Activated CD4-positive, alpha-beta T cell treated with anti-CD3 and anti-CD28 coated beads for 24 hours (primary cell): ENCODE measurements around the gene DDC.

Experiments used
- DNase-seq, 2 donors: peaks; one replicate each; pipeline ENCODE4 v3.0.0-alpha.2; 2020; ENCODE audit warnings: low read depth in 2 of 2

The DDC gene

DNA sequence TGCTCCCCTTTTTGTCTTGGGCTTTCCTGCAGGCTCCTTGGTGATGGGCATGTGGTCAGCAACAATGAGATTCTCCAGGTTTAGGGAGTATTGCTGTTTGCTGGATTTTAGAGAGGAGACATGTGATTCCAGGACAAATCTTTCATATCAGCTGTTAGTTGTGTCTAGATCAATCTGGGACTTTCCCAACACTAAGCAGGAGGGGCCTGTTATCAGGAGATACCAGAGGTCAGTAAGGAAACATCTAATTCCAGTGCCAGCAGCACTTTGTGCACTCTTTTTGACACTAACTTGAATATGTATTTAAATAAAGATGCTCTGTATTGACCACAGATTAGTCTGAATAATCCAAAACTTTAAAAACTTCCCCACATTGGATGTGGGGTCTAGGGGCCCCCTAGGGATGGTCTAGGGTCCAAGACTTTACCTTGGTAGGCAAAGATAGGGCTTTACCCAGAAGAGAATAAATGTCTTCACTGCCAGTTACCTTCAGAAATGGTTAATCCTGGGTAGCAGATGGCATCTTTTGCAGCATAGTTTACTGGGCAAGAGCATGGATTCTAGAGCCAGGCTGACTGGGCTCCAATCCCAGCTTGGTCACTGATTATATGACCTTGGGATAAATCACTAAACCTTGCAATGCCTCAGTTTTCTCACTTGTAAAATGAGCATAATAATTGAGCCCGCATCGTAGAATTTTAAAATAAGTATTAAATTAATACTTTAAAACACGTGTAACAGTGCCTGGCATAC, 108.7 kb downstream of the DDC start:
- DNase-seq = no peak

DNA sequence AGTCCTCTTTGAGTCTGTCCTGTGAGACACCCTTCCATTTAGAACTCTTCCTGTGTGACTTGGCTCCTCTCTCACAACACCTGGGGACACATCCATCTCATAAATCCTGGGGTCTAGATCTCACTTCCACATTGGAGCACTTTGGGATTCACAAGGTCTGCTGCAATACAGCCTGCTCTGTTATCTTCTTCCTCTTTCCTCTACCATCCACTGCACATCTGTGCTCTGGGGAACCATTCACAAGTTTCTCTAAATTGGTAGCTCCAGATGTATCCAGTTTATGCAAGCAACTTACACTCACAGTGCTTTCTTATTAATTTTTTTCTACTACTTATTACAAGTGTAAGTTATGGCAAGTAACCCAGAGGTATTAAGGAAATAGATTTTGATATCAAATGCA, 109.5 kb downstream of the DDC start:
- DNase-seq = no peak

DNA sequence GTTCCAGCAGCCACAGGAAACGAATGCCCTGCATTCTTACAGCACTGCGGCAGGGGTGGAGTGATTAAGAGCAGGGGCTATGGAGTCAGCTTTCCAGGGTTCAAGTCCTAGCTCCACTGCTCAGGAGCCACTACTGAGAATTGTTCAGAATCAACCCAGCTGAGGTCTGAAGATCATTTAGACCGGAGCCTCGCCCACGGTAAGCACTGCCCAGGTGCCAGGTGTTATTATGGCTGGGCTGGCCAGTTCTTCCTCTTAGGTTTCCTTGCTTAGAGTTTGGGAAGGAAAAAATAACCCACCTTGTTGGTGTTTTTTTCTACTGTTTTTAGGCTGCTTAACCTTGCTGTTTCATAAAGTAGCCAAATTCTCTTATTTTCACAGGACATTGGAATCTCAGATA, 110.2 kb downstream of the DDC start:
- no peak for DNase-seq

DNA sequence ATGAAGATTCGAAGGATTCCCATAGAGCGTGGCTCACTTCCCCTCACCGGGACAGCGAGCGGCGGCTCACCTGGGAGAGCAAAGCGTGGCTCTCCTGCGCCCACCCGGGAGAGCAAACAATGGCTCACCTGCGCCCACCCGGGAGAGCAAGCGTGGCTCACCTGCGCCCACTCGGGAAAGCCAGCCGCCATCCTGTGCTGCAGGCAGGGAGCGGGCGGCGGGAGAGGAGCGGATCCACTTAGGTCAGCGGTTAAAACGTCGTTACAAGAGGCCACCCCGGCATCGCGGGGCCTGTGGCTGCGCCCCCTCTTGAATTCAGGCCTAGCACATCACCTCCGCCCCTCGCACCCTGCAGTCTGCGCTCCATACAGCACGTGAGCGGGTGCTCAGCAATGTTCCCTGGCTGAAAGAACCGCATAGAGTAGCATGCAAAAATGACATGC, 114.6 kb downstream of the DDC start:
- DNase-seq = no peak

DNA sequence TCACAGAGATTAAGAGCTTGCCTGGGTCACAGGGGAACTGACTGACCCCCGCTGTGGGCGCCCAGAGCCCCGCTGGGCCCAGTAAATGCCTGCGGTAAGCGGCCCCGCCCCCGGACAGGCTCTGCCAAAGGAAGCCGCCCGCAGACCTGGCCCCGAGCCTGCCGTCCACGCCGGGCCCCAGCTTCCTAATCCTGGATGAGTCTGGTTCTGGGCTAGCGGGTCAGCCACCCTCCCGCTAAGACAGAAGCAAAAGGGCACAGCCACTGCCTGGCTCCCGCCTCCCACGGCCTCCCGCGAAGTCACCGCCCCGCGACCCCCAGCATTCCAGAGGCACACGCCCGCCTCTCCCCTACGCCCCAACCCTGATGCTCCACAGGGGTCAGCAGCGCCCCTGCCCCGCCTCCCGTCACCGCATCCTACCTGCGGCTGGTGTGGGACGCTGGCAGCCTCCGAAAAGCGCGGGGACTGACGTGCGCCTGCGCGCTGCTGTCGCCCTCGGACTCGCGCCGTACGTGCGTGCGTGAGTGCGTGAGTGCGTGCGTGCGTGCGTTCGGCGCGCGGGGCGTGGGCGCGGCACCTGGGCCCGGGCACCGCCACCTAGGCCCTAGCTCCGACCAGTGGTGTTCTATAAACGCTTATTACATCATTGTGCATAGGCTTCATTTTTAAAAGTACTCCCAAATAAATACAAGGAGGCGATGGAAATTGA, 115.2 kb downstream of the DDC start, which contains the start of gene FIGNL1:
TSS of gene FIGNL1 (minus strand) at position 470 of the 709 bp plus-strand sequence. CDS start 3,063 bp downstream, outside the sequence.
- DNase-seq = peak; percentile 68 to 75

DNA sequence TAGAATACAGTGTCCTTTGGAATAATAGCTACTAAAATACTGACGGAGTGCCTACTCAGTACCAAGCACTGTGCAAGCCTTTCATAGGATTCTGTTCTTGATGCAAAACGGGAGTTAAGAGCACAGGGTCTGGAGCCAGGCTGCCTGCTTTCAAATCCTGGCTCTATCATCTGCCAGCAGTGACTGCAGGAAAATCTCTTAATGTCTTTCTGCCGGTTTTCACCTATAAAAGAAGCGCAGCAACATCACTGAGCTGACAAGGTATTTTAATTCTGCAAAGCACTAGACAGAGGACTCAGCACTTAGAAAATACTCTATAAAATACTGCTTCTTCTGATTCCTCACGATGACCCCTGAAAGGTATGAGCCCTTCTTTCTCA, 115.7 kb downstream of the DDC start:
- DNase-seq = no peak

DNA sequence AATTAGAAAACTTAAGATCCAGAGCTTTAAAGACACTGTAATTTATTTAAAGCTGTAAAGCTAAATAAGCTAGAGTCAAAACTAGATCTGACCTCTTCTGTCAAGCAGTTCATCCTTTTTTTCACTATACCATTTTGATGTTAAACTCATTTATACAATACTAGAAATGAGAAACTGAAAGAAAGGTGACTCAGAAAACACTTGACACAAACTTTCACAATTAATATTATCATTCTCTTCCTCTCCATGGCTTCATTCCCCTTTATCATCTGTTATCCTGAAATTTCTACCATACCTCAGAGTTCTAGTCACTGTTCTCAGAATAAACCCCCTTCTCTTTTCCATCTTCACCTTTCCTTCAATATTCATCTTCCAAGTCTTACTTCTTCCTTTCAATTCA, 116.4 kb downstream of the DDC start:
- DNase-seq = no peak

DNA sequence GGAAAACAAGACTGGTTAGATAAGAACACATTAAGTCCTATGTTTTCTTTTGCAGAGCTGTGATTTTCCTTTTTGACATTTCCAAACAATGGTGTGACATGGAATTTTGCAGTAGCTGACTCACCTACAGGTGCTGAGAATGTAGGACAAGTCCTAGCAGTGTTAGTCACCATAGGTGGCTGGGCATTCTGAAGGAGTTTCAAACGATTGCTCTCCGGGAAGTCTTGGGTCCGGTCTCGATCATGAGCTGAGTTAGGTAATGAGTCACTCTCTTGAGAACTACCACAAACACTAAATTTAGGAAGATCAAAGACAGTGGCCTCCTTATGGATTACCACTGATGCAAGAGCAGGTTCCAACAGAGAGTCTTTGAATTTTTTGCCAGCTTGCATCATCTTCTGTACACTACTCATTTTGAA, 118.7 kb downstream of the DDC start:
- no peak for DNase-seq

DNA sequence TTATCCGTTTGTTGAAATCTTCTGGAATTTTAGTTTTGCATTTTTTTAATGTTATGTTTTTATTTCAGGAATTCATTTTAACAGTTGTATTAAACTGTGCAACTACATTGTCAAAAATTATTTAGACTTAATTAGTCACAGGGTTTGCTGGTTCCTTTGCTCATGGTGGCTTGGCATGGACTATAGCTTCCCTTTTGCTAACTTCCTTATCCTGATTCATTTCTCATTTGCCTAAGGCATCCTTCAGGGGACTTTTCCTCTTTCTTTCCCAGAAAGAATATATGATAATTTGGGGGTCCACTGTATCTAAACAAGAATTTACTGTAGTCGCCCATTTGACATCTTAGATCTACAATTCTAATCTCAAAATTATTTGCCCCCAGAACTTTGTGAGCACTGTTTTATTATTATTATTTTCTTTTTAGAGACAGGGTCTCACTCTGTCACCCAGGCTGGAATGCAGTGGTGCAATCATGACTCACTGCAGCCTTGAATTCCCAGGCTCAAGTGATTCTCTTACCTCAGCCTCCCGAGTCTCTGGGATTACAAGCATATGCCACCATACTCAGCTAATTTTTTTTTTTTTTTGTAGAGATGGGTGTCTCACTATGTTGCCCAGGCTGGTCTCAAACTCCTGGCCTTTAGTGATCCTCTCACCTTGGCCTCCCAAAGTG, 128.9 kb downstream of the DDC start:
- no peak for DNase-seq

DNA sequence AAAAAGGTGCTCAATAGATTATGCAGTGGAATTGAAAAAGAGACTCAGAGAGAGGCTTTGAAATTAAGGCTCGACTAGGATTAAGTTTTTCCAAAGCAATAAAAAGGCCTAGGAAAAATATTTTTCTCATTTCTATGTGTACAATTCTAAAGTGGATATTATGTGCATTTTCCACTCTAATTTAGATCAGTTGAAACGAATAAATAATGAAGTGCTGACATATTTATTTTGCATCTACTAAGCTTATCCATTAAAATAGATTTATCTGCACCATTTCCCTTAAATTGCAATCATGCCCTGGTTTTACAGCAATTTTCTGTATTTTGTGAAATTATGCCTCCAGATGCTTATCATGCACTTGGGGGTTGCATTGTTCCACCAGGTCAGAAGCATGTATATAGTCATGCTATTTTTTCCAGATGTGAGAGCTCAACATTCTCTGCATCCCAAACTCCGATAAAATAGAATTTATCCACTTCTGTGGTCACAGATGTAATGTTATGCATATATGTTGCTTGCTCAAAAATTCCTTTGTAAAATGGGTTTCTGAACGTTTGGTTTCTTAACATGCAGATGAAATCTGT, 133.4 kb downstream of the DDC start:
- DNase-seq = no peak

DNA sequence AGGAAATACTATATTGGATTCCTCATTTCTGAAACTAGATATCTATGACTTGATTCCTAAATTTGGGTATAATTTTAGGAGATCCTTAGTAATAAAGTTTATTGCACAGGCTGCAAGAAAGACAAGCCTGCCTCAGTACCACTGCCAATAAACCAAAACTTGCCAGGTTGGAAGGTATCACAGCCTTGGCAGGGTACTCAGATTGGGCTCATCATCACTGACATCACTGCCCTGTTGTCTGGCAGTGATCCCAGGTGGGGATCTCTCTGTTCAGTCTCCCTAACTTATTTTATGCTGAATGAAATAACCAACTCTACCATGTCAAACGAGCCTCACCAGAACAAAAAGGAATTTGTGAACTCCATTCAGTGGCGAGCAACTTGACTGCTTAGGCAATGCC, 133.9 kb downstream of the DDC start:
- no peak for DNase-seq

DNA sequence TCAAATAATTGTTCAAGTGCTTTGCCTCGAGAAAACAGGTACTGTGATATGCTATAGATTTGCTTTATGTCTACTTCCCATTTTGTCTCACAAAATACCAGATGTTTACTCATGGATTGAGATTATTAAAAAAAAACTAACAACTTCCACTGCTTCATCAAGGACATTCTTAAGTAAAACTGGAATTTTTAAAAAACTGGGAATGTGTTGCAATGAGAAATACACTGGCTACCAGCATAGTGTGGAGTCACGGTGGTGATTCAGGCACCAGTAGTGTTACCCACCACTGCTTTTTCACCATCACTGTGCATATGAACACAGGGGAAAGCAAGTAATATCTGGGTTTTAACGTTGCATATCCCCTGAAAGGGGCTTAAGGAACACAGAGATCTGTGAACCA, 136.3 kb downstream of the DDC start:
- DNase-seq = no peak

DNA sequence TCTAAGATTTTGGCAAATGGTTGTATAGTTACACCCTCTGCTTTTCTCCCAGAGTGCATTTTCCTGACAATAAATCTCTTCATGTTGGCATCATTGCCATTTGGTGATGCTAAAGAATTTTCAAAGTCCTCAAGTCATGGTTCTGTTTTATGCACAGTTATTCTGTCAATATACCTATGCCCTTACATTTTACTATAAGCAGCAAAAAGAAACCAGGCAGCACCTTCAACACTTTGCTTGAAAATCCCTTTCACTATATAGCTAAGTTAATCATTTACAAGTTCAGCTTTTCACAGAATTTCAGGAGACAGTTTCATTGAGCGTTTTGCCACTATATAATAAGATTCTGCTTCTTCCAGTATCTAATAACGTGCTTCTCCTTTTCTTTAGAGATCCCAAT, 137.7 kb downstream of the DDC start:
- DNase-seq = no peak

DNA sequence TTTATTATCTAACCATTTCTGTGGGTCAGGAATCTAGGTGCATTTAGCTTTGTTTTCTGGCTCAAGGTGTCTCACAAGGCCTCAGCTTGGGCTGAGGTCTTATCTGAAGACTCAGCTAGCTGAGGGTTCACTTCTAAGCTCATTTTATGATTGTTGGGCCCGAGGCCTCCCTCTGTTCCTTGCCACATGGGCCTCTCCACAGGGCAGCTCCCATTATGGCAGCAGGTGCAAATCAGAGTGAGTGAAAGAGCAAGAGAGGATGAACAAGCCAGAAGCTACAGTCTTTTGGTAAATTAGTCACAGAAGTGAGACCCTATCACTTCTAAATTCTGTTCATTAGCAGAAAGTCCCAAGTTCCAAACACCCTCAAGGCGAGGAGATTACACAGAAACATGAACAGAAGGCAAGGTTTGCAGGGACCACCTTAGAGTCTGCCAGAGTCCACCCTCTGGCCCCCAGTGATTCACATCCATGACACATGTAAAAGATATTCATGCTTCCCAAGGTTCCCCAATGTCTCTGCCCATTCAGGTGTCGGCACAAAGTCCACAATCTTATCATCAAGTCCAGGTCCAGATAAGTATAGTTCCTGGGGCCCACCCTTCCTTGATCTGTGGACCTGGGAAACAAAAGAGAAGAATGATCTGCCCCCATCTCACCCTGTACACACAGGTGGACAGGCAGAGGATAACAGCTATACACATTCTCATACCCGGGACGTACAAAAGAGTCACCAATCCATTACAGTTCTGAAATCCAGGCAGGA, 138.7 kb downstream of the DDC start:
- DNase-seq = no peak

DNA sequence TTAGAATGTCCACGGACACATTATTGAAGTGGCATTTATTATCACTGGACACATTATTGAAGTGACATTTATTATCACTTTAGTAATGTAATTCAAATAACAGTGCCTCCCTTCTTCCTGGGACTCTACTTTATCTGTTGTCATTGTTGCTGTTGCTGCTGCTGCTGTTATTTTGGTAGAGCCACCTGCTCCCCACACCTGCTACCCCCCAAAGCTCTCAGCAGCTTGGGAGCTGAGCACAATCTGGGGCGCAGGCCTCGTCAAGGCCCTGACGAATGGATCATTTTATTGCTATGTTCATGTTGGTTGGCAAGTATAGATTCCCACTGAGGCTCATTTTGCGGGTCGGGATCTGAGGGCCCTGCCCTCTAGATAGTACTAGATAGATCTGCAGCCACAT, 139.9 kb downstream of the DDC start:
- no peak for DNase-seq

DNA sequence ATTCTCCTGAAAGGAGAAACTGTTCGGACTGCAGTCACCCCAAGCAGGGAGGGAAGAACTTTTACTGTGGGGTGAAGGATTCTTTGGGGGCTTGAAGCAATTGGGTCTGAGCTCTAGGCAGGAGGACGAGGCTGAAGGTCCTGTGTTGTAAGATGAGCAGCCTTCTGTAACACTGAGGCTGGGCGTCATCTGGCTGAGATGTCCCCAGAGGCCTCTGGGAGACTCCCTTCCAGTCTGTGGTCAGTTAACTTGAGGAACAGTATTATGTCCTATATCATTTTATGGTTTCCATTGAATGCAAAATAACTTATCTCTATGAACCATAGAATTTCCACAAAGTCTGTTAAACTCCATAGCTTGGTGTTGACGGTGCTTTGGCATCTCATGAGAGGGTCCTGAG, 141.3 kb downstream of the DDC start:
- DNase-seq = no peak

DNA sequence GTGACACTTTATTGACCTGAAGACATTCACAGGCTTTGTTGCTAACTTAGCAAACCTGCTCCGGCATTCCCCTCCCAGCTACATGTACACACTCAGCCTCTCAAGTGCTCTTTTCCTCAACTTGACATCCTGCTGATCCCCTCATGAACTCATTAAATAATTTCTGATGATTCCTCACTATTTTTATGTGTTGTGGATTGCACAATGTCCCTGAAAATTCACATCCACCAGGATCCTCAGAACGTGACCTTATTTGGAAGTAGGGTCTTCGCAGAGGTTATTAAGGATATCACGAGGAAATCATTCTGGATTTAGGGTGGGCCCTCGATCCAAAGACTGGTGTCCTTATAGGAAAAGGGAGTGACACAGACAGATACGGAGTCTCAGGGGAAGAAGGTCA, 142.3 kb downstream of the DDC start:
- no peak for DNase-seq

DNA sequence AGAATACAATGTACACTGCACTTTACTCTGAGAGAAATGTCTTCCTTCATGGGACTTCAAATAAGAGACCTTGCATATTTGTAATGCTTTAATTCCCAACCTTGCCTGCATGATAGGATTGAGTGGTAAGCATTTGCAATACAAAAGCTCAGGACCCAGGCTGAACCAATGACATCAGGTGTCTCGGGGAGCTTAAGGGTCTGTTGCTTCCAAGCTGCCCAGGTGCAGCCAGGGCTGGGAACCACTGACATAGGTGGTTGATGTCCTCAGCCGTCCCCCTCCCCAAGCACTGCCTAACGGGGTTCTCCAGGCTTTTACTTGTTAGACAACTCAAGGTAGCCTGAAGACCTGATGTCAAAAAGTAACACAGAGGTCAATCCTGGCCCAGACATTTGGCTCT, 144.2 kb downstream of the DDC start:
- DNase-seq = no peak

DNA sequence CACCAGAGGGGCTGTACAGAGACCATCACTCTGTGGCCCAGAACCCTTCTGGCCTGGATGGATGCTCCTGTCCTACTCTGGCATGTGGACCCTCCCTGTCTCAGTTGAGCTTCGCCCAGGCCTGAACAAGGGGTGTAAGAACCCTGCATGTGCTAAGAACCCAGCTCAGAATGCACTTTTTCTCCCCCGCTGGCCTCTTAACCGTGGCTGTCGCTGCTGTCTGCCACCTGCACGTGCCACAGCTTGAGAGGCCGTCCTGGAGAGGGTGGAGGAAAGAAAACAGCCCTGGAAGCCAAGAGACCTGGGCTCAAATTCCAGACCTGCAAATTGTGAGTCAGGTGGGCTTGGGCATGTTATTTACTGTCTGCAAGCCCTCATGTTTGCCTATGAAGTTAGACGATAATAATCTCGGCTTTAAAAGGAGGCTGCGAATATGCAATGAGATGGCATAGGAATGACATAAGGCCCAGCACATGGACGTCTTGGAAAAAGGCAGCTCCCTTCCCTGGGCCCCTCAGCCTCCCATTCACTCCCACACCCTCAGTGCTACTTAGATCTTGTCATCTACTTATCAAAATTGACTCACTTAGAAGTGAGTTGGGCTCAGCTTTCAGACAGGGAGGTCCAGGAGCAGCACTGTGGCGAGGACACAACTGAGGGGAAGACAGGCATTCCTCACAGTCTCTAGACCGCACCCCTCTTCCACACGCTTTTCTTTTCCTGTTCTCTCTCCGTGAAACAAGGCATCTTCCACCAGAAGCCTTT, 146.5 kb downstream of the DDC start:
- DNase-seq = no peak

DNA sequence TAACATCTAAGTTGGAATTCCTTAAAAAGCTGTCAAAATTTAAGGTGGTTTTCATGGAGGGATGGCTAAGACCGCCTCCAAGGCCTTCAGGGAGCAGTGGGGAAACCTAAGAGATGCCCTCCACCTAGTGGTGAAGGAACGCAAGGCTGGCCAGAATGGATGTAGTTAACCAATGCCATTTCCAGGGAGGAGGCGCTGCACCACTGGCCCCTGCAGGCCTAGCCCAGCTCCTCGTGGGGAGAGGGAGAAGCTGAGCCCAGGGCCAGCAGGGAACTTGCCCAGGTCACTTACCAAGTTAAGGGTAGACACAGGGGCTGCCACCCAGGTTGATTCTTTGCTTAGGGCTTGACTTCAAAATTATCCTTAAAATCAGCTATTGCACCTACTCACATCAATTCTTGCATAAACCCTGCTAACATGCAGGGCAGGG, 147.1 kb downstream of the DDC start:
- peak; percentile 59 to 66 for DNase-seq
